ENCODE results near the gene RAB33B. TPM values are rescaled to one million over a fixed set of nuclear protein-coding genes. Genes with fewer than 3 reads are reported as not detected.

Gene RAB33B
- total RNA-seq, 1 donor from 2014 or later, result 14.2 TPM

- Mint-ChIP-seq H3K4me1 (ENCODE audit: low read depth) (no peaks in the 10 kb centered on the region), H3K36me3 (ENCODE audit: insufficient read depth) (no peaks in the 10 kb centered on the region), H3K9me3 (ENCODE audit: low read depth) (no peaks in the 10 kb centered on the region), H3K4me3 (ENCODE audit: low read depth) (no peak overlapping the region), H3K27ac (no peak overlapping the region), H3K27me3 (no peaks in the 10 kb centered on the region)
- no peak for TF ChIP-seq CTCF (IDR thresholded peaks at IDR 0.05; ENCODE audit: unreplicated experiment)
- DNase-seq (ENCODE audit: low spot score, unreplicated experiment), result no peak
These were observed 34.5 kb downstream of the RAB33B start for GRCh38 chr4:139488442-139488841.

- Mint-ChIP-seq H3K27ac (no peak overlapping the region), H3K36me3 (ENCODE audit: insufficient read depth) (no peaks in the 10 kb centered on the region), H3K27me3 (no peaks in the 10 kb centered on the region), H3K4me3 (ENCODE audit: low read depth) (no peak overlapping the region), H3K4me1 (ENCODE audit: low read depth) (no peaks in the 10 kb centered on the region), H3K9me3 (ENCODE audit: low read depth) (peaks cover 4% of the 10 kb centered on the region)
- no peak for TF ChIP-seq CTCF (IDR thresholded peaks at IDR 0.05; ENCODE audit: unreplicated experiment)
- no peak for DNase-seq (ENCODE audit: low spot score, unreplicated experiment)
These were observed 35.7 kb downstream of the RAB33B start for GRCh38 chr4:139489638-139490037.

- H3K4me3 Mint-ChIP-seq (ENCODE audit: low read depth), result no peak overlapping the region
- TF ChIP-seq CTCF (IDR thresholded peaks at IDR 0.05; ENCODE audit: unreplicated experiment), result no peak
- H3K4me1 Mint-ChIP-seq (ENCODE audit: low read depth), result peaks cover 6% of the 10 kb centered on the region
- H3K27ac Mint-ChIP-seq, result no peak overlapping the region
- H3K9me3 Mint-ChIP-seq (ENCODE audit: low read depth), result peaks cover 4% of the 10 kb centered on the region
- no peak for DNase-seq (ENCODE audit: low spot score, unreplicated experiment)
- no peaks in the 10 kb centered on the region for H3K27me3 Mint-ChIP-seq
- H3K36me3 Mint-ChIP-seq (ENCODE audit: insufficient read depth), result no peaks in the 10 kb centered on the region
These were observed 38.5 kb downstream of the RAB33B start for GRCh38 chr4:139492429-139492828.

- Mint-ChIP-seq H3K4me3 (ENCODE audit: low read depth) (no peak overlapping the region), H3K27ac (no peak overlapping the region), H3K27me3 (no peaks in the 10 kb centered on the region), H3K4me1 (ENCODE audit: low read depth) (peaks cover 6% of the 10 kb centered on the region), H3K36me3 (ENCODE audit: insufficient read depth) (no peaks in the 10 kb centered on the region), H3K9me3 (ENCODE audit: low read depth) (peaks cover 4% of the 10 kb centered on the region)
- no peak for DNase-seq (ENCODE audit: low spot score, unreplicated experiment)
- TF ChIP-seq CTCF (IDR thresholded peaks at IDR 0.05; ENCODE audit: unreplicated experiment), result no peak
These were observed 39.3 kb downstream of the RAB33B start for GRCh38 chr4:139493176-139493575.

GRCh38 chr4:139499186-139499585, 45.3 kb downstream of the RAB33B start:
- H3K9me3 Mint-ChIP-seq (ENCODE audit: low read depth), result peaks cover 3% of the 10 kb centered on the region
- H3K27ac Mint-ChIP-seq, result no peak overlapping the region

More at GRCh38 chr4:139499186-139499585, 45.3 kb downstream of the RAB33B start:
- H3K27me3 Mint-ChIP-seq, result no peaks in the 10 kb centered on the region
- no peak overlapping the region for H3K4me3 Mint-ChIP-seq (ENCODE audit: low read depth)
- peaks cover 13% of the 10 kb centered on the region for H3K4me1 Mint-ChIP-seq (ENCODE audit: low read depth)
- H3K36me3 Mint-ChIP-seq (ENCODE audit: insufficient read depth), result peaks cover 1% of the 10 kb centered on the region
- DNase-seq (ENCODE audit: low spot score, unreplicated experiment), result no peak
- no peak for TF ChIP-seq CTCF (IDR thresholded peaks at IDR 0.05; ENCODE audit: unreplicated experiment)
